LNCaP clone FGC (cell line): ENCODE results near the gene CADM2.

Source experiments
- DNase-seq: peaks from one replicate; pipeline ENCODE4 v3.0.0-alpha.2; 2011; ENCODE audit warnings: low read depth
- H3K4me3 ChIP-seq: 2 replicates; pipeline ENCODE4 v1.5.1; 2011; ENCODE audit warnings: mild to moderate bottlenecking, low read depth, low read length, control low read depth
- CTCF ChIP-seq: IDR thresholded peaks from 2 replicates; pipeline ENCODE4 v1.5.1; 2012; ENCODE audit warnings: mild to moderate bottlenecking; ENCODE audit not compliant: control insufficient read depth, insufficient read depth; ENCODE audit errors: extremely low read depth

Gene CADM2

DNA sequence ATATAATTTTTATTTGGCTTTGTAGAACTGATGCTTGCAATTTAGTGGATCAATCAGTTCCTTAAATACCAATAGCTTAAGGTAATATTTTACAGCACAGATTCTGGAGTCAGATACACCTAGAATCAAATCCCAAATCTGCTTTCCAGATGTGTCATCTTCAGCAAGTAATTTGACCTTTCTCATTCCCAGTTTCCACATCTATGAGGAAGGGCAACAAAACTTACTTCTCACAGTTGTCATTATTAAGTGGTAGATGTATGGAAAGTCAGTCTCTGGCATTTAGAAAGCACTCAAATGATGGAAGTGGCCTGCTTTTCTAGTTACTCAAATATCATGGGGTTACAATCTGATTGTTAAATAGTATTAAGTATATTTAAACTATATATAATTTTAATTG is 767.0 kb downstream of the CADM2 start:
- DNase-seq = no peak
- no peak overlapping the region for H3K4me3 ChIP-seq
- TF ChIP-seq CTCF = no peak

DNA sequence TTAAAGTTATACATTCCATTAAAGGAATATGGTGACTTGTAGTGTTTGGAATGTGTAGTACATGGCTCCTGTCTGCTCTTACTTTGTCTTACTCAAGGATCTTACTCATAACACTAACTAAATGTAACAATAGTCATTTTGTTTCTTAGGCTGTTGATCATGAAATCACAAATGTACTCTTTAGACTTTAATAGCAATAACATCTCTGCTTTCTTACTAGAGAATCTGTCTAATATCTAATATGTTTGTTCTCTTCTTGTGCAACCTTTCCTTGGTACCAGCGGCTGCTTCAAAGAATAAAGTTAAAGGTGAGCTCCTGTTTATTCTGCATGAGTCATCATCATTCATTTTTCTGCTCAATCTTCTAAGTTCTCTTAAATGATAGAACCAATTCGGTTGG is 767.5 kb downstream of the CADM2 start:
- H3K4me3 ChIP-seq = no peak overlapping the region
- DNase-seq = no peak

GRCh38 chr3:85737846-85738245 is 779.1 kb downstream of the CADM2 start:
- DNase-seq = no peak
- TF ChIP-seq CTCF = no peak
- H3K4me3 ChIP-seq = no peak overlapping the region

More for the DNA sequence above, 767.5 kb downstream of the CADM2 start:
- TF ChIP-seq CTCF = no peak

DNA sequence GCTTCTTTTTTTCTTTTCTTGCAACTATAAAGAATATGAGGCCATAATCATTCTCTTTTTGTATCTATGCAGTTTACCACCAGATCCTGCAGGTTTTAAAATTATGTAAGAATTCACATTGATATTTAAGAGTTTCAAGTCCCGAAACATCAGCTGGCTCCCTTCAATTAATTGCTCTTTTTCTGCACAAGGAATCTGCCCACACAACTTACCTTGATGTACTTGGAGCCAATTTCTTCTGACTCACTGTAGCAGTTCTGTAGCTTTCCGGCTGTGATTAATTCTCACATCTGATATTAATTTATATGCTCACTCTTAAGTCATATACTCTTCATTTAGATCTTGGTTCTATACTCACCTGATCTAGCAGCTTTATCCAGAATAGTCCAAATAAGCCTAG is 781.8 kb downstream of the CADM2 start:
- TF ChIP-seq CTCF = no peak
- DNase-seq = no peak
- H3K4me3 ChIP-seq = no peak overlapping the region

- no peak for TF ChIP-seq CTCF
- DNase-seq = peak; percentile 35
- no peak overlapping the region for H3K4me3 ChIP-seq
Measured at GRCh38 chr3:85758442-85758841, 799.7 kb downstream of the CADM2 start.

DNA sequence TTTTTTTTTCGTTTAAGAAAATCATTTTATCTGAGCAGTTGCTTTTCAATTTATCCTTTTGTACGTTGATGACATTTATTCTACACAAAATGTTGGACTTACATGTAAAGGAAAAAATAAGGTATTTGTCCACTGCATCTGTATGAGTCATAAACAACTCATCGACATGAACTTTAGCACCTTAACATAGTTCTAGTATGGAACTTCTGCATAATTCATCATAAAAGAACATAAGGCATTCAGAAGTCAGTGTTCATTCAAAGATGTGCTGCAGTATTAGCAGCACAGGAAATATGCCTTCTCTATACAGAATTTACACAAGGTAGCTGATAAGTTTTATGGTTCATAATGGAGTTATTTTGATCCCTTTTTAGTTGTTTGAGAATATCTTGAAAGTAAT is 801.6 kb downstream of the CADM2 start:
- H3K4me3 ChIP-seq = no peak overlapping the region
- no peak for DNase-seq
- TF ChIP-seq CTCF = no peak

- no peak for DNase-seq
- no peak for TF ChIP-seq CTCF
Measured at GRCh38 chr3:85780806-85781205, 822.0 kb downstream of the CADM2 start.

More at GRCh38 chr3:85780806-85781205, 822.0 kb downstream of the CADM2 start:
- no peak overlapping the region for H3K4me3 ChIP-seq
